Thymus (tissue), 11 donors: Measurements from ENCODE around the gene PCSK5. TPM values are rescaled to one million over a fixed set of nuclear protein-coding genes. Genes with fewer than 3 reads are reported as not detected.
A peak's percentile ranks its signal among the peaks of the same experiment; 100 is the strongest.
"Not testable (repeated sequence)": the region's sequence is repeated elsewhere in the genome, so short reads cannot be mapped to it uniquely, and the experiment has no call there.

Experiments
- DNase-seq, 9 donors: peaks; one replicate each; pipeline ENCODE4 v3.0.0-alpha.2; 2013; ENCODE audit warnings: low spot score in 9 of 9, low read depth in 6 of 9, missing footprints in 1 of 9
- H3K27ac ChIP-seq, 2 donors: one replicate each; pipeline ENCODE4 v1.5.1; 2013; ENCODE audit warnings: control low read depth in 1 of 2, low read depth in 1 of 2, low read length in 1 of 2, mild to moderate bottlenecking in 1 of 2, moderate library complexity in 1 of 2
- H3K27me3 ChIP-seq, 2 donors: one replicate each; pipeline ENCODE4 v1.5.1; 2013; ENCODE audit warnings: low read length in 1 of 2; ENCODE audit not compliant: control insufficient read depth in 2 of 2, insufficient read depth in 1 of 2
- H3K36me3 ChIP-seq, 2 donors: one replicate each; pipeline ENCODE4 v1.5.1; 2013; ENCODE audit warnings: low read length in 1 of 2, mild to moderate bottlenecking in 1 of 2, moderate library complexity in 1 of 2; ENCODE audit not compliant: control insufficient read depth in 2 of 2, insufficient read depth in 2 of 2
- H3K4me1 ChIP-seq, 2 donors: one replicate each; pipeline ENCODE4 v1.5.1; 2013; ENCODE audit warnings: low read length in 2 of 2; ENCODE audit not compliant: control insufficient read depth in 2 of 2, insufficient read depth in 2 of 2
- H3K4me3 ChIP-seq, 2 donors: one replicate each; pipeline ENCODE4 v1.5.1; 2013; ENCODE audit warnings: low read length in 2 of 2, control low read depth in 1 of 2, mild to moderate bottlenecking in 1 of 2
- H3K9me3 ChIP-seq, 2 donors: one replicate each; pipeline ENCODE4 v1.5.1; 2013; ENCODE audit warnings: low read length in 1 of 2, mild to moderate bottlenecking in 1 of 2; ENCODE audit not compliant: control insufficient read depth in 2 of 2, insufficient read depth in 1 of 2
- WGBS: extraction: QIAGEN DNeasy Blood & Tissue Kit; methylation state at CpG from one replicate; pipeline ENCODE4 v1.1.7; 2013; 5-methylcytosine and 5-hydroxymethylcytosine counted together
- polyA plus RNA-seq: library from polyadenylated mRNA; stranded (reverse); fragments of 200-250 nt; gene quantifications from one replicate; pipeline ENCODE4 v1.2.3, GENCODE V29; 2013
- total RNA-seq: library from RNA; stranded (reverse); fragments of 120-200 nt; gene quantifications from one replicate; pipeline ENCODE4 v1.2.4, GENCODE V29; 2013
- donor health status: healthy.

Gene PCSK5
- total and polyA plus RNA-seq, 2 donors = 4.1 to 20.1 TPM

DNA sequence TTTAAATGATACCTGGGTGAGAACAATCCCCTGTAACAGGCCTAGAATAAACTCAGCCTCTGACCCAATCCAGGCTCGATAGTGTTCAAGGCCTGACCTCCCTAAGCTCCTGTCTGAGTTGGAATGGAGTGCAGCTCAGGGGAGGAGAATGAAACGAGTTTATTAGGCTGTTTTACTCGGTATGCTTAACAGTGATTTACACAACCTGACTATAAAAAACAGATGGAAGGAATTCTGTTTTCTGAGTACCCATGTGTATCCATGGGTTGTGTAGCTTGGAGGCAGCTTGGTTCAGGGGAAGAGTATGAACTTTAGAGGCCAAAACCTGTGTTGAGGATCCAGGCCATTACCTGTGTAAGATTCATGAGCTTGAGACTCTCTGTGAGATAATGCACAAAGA is 67.8 kb downstream of the PCSK5 start:
- no peak for DNase-seq
- Histone ChIP-seq H3K4me3 (no peak overlapping the region), H3K9me3 (no peaks in the 10 kb centered on the region), H3K4me1 (peaks cover 21 to 25% of the 10 kb centered on the region in 2 donors), H3K27me3 (no peaks in the 10 kb centered on the region), H3K27ac (no peak overlapping the region), H3K36me3 (no peaks in the 10 kb centered on the region)
- WGBS = 95% methylated on average over 3 of the region's 3 CpGs

DNA sequence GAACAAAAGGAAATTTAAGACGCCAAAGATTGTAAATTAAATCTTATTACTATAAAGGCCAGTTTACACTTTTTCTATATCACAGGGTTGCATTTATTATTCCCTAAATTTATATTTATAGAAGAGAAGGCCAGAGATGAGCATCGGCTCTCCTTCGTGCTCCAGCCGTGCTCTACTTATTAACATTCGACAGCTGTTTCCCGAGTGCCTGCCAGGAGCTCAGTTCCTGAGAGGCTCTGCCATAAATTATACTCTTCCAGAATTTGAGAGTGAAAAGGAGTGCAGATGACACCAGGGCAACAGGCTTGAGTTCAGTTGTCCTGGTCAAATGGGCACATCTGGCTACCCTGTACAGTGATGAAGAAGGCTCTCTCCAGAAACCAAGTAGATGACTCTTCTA is 70.1 kb downstream of the PCSK5 start:
- Histone ChIP-seq H3K9me3 (no peaks in the 10 kb centered on the region), H3K27ac (peak overlapping the region in 1 of 2 donors; percentile 12), H3K4me3 (no peak overlapping the region), H3K27me3 (no peaks in the 10 kb centered on the region), H3K36me3 (no peaks in the 10 kb centered on the region), H3K4me1 (peaks cover 32 to 40% of the 10 kb centered on the region in 2 donors)
- WGBS = 90% methylated on average over 6 of the region's 6 CpGs
- no peak for DNase-seq

GRCh38 chr9:75962013-75962661 is 71.7 kb downstream of the PCSK5 start:
- Histone ChIP-seq H3K9me3 (no peaks in the 10 kb centered on the region), H3K27ac (peak overlapping the region; percentile 75 to 87), H3K4me1 (peaks cover 32 to 40% of the 10 kb centered on the region in 2 donors), H3K4me3 (no peak overlapping the region), H3K27me3 (no peaks in the 10 kb centered on the region), H3K36me3 (no peaks in the 10 kb centered on the region)
- DNase-seq = peak in 6 of 9 donors; percentile 29 to 79 (median 55)
- 25% methylated on average over 8 of the region's 8 CpGs for WGBS

DNA sequence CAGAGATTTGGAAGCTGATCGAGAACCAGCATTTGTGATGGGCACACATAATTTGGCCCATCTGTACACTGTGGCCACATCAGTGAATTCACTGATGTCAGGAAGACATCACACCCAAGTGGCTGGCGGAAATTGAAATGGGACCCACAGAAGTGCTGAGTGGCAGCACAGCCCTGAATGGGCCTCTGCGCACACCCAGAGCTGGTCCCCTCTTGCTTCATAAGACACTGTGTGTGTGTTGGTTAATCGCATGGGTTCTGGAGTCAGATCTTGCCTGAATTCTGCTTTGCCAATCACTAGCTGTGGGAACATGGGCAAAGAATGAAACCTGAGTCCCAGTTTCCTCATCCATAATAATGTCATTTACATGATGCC is 72.2 kb downstream of the PCSK5 start:
- H3K9me3 ChIP-seq = no peaks in the 10 kb centered on the region
- H3K4me1 ChIP-seq = peaks cover 32 to 40% of the 10 kb centered on the region in 2 donors
- H3K27me3 ChIP-seq = no peaks in the 10 kb centered on the region
- WGBS = 77% methylated on average over 4 of the region's 4 CpGs
- no peak overlapping the region for H3K4me3 ChIP-seq
- H3K36me3 ChIP-seq = no peaks in the 10 kb centered on the region
- peak overlapping the region; percentile 85 to 87 for H3K27ac ChIP-seq
- peak in 2 of 9 donors; percentile 23 to 30 for DNase-seq

DNA sequence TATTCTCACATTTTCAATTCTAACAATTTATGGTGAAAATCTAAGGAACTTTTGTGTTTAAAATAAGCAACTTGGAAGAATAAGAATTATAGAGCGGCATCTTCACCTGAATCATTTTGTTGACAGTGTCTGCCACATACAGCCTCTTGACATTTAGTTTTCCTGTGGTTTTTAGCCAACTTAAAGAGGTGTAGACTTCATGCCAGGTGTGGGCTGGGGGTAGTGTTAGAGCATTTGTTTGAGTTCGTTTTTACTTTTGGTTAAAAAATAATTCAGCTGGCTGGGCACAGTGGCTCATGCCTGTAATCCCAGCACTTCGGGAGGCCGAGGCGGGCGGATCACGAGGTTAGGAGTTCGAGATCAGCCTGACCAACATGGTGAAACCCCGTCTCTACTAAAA is 72.8 kb downstream of the PCSK5 start:
- not testable (repeated sequence) for H3K27me3 ChIP-seq, H3K9me3 ChIP-seq, H3K36me3 ChIP-seq
- peak overlapping the region; percentile 64 to 87 for H3K27ac ChIP-seq
- peaks cover 32 to 40% of the 10 kb centered on the region in 2 donors for H3K4me1 ChIP-seq
- peak overlapping the region in 1 of 2 donors; percentile 17 for H3K4me3 ChIP-seq
- WGBS = 64% methylated on average over 9 of the region's 9 CpGs
- peak in 7 of 9 donors; percentile 34 to 89 (median 55) for DNase-seq

DNA sequence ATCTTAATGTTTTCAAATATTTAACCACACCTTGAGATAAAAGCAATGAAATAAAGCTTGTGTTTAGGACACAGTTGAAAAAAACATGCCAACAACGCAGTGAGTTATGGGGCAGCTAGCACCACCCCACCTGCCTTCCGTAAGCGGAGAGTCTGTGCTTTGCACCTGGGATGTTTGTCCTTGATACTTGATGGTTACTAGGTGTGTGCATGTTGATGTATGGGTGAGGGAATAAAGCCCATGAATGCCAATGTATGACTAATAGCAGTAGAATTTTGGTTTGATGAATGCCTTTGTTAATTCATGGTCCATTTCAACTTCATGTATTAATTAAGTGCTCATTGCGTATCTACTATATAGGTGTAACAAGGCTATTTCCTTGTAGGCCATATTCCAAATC is 74.0 kb downstream of the PCSK5 start:
- peaks cover 32 to 40% of the 10 kb centered on the region in 2 donors for H3K4me1 ChIP-seq
- H3K4me3 ChIP-seq = no peak overlapping the region
- DNase-seq = peak in 1 of 9 donors; percentile 51
- WGBS = 79% methylated on average over 4 of the region's 4 CpGs
- no peaks in the 10 kb centered on the region for H3K9me3 ChIP-seq
- no peaks in the 10 kb centered on the region for H3K27me3 ChIP-seq
- H3K36me3 ChIP-seq = no peaks in the 10 kb centered on the region
- H3K27ac ChIP-seq = peak overlapping the region in 1 of 2 donors; percentile 87

DNA sequence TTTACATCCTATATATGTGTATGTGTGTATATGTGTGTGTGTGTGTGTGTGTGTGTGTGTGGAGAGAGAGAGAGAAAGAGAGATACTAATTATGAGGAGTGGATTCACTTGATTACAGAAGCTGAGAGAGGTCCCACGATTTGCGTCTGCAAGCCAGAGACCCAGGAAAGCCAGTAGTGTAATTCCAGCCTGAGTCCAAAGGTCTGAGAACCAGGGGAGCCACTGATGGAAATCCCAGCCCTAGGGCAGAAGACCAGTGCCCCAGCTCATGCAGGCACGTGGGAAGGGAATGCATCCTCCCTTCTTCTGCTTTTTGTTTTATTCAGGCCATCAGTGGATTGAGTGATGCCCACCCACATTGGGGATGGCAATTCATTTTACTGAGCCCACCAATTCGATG is 74.8 kb downstream of the PCSK5 start:
- Histone ChIP-seq H3K27ac (no peak overlapping the region), H3K4me3 (no peak overlapping the region), H3K9me3 (no peaks in the 10 kb centered on the region), H3K27me3 (no peaks in the 10 kb centered on the region), H3K36me3 (no peaks in the 10 kb centered on the region), H3K4me1 (peaks cover 28 to 40% of the 10 kb centered on the region in 2 donors)
- DNase-seq = no peak
- WGBS = 97% methylated on average over 4 of the region's 4 CpGs

DNA sequence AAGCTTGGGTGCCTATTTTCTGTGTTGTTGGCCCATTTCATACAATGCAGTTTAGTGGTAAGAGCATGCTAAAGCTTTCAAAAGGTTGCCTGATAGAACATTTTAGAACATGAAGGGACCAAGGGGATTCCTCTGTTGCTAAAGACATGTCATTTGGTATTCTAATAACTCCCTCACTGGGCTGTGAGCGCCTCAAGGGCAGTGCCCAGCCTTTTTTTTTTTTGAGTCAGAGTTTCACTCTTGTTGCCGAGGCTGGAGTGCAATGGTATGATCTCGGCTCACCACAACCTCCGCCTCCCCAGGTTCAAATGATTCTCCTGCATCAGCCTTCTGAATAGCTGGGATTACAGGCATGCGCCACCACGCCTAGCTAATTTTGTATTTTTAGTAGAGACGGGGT is 77.1 kb downstream of the PCSK5 start:
- Histone ChIP-seq H3K4me1 (peaks cover 15 to 24% of the 10 kb centered on the region in 2 donors), H3K4me3 (no peak overlapping the region), H3K36me3 (no peaks in the 10 kb centered on the region), H3K27ac (no peak overlapping the region), H3K9me3 (no peaks in the 10 kb centered on the region), H3K27me3 (no peaks in the 10 kb centered on the region)
- WGBS = 98% methylated on average over 7 of the region's 7 CpGs
- no peak for DNase-seq

- no peaks in the 10 kb centered on the region for H3K36me3 ChIP-seq
- no peaks in the 10 kb centered on the region for H3K9me3 ChIP-seq
- no peaks in the 10 kb centered on the region for H3K27me3 ChIP-seq
- no peak for DNase-seq
- WGBS = 98% methylated on average over 16 of the region's 16 CpGs
- no peak overlapping the region for H3K4me3 ChIP-seq
- H3K27ac ChIP-seq = no peak overlapping the region
- peaks cover 0 to 4% of the 10 kb centered on the region in 2 donors for H3K4me1 ChIP-seq
Measured at GRCh38 chr9:75974016-75974766, 83.7 kb downstream of the PCSK5 start.
